Cardiac fibroblast (primary cell): ENCODE data around the gene ATF5.

ENCODE experiments used
- DNase-seq, 2 donors: peaks; one replicate each; pipeline versions ENCODE4 v3.0.0 to v3.0.0-alpha.2; 2010; ENCODE audit warnings: low read depth in 2 of 2
- H3K4me3 ChIP-seq, 2 donors: replicated peaks in 1 of 2; 1 replicate in 1 of 2; 2 replicates in 1 of 2; pipeline ENCODE4 v1.5.1; 2011; ENCODE audit warnings: low read depth in 2 of 2, low read length in 2 of 2, mild to moderate bottlenecking in 2 of 2, moderate library complexity in 1 of 2
- CTCF ChIP-seq: IDR thresholded peaks from one replicate; pipeline ENCODE4 v1.5.1; 2011; ENCODE audit warnings: low read depth, mild to moderate bottlenecking, low read length, inconsistent platforms

Gene ATF5

GRCh38 chr19:49950956-49951526 lies 22.0 kb downstream of the ATF5 start:
- H3K4me3 ChIP-seq: no peak overlapping the region
- DNase-seq: no peak
- no peak for TF ChIP-seq CTCF

- DNase-seq: no peak
- no peak overlapping the region for H3K4me3 ChIP-seq
- TF ChIP-seq CTCF: no peak
Observed at GRCh38 chr19:49951806-49952478, 22.9 kb downstream of the ATF5 start.

GRCh38 chr19:49952479-49952836 lies 23.5 kb downstream of the ATF5 start:
- no peak overlapping the region for H3K4me3 ChIP-seq
- DNase-seq: no peak
- no peak for TF ChIP-seq CTCF

GRCh38 chr19:49952906-49953305 lies 23.9 kb downstream of the ATF5 start:
- no peak for TF ChIP-seq CTCF
- DNase-seq: no peak
- H3K4me3 ChIP-seq: no peak overlapping the region

- no peak overlapping the region for H3K4me3 ChIP-seq
- no peak for DNase-seq
- no peak for TF ChIP-seq CTCF
Observed at GRCh38 chr19:49953416-49953815, 24.4 kb downstream of the ATF5 start.

- DNase-seq: peak; percentile 14 to 60
- H3K4me3 ChIP-seq: no peak overlapping the region
- no peak for TF ChIP-seq CTCF
Observed at GRCh38 chr19:49954092-49954829, 25.3 kb downstream of the ATF5 start.
